ENCODE measurements around the gene FBN1. TPM values are rescaled to one million over a fixed set of nuclear protein-coding genes. Genes with fewer than 3 reads are reported as not detected.

The FBN1 gene
- total RNA-seq, 1 experiment from 2014 or later: 0.43 TPM

DNA sequence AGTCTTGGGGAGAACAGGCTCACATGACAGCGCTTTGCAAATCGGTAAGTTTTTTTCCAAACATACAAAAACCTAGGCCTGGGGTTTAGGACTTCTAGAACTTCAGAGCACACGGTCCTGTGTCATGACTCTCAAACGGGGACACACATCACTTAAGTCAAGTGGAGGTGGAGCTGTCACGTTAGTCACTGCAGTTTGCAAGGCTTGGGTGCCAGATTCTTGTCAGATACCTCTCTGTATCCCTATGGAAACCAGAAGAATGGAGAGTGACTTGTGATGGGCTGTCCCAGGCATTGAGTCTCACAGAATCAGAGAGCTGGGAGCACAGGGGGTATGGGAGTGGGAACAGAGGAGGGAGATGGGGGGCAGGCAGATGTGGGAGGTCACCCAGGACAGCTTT is 249.5 kb downstream of the FBN1 start:
- H3K36me3 ChIP-seq (ENCODE audit: control insufficient read depth, insufficient read depth, low read length): no peaks in the 10 kb centered on the region
- H3K27me3 Mint-ChIP-seq (ENCODE audit: insufficient read depth, unreplicated experiment): peaks cover 12% of the 10 kb centered on the region
- no peak for DNase-seq
- BruUV-seq (replicated peaks): no TSS peak
- H3K4me3 ChIP-seq (ENCODE audit: low read depth, low read length): no peak overlapping the region
- no peaks in the 10 kb centered on the region for H3K9me3 ChIP-seq
- no peak overlapping the region for H3K4me3 Mint-ChIP-seq (ENCODE audit: unreplicated experiment)
- no peaks in the 10 kb centered on the region; the same call in 1 of the 2 replicates for H3K27me3 ChIP-seq (replicated peaks; ENCODE audit: control insufficient read depth, insufficient read depth, low read length)
- CTCF ChIA-PET: no interaction called here
- H3K9me3 Mint-ChIP-seq (ENCODE audit: unreplicated experiment): no peaks in the 10 kb centered on the region
- TF ChIP-seq CTCF (IDR thresholded peaks at IDR 0.05; ENCODE audit: insufficient read depth in 1 of 2, low read depth in 1 of 2, low read length in 1 of 2, severe bottlenecking in 1 of 2, unreplicated experiment in 1 of 2): no peak
- no peaks in the 10 kb centered on the region for H3K36me3 Mint-ChIP-seq (ENCODE audit: insufficient read depth, unreplicated experiment)
- intact Hi-C loops (cut with micrococcal nuclease; ENCODE audit: unreplicated experiment): no loop called here
- no peak overlapping the region for H3K27ac Mint-ChIP-seq (ENCODE audit: unreplicated experiment)
- no peaks in the 10 kb centered on the region for H3K4me1 ChIP-seq
- POLR2A ChIA-PET: no interaction called here
- H3K4me1 Mint-ChIP-seq (ENCODE audit: low read depth, unreplicated experiment): no peaks in the 10 kb centered on the region

- ChIA-PET POLR2A (no interaction called here), CTCF (no interaction called here)
- BruUV-seq (replicated peaks): no TSS peak
- intact Hi-C loops (cut with micrococcal nuclease; ENCODE audit: unreplicated experiment): no loop called here
- Histone ChIP-seq H3K4me1 (no peaks in the 10 kb centered on the region), H3K27me3 (replicated peaks; ENCODE audit: control insufficient read depth, insufficient read depth, low read length) (no peaks in the 10 kb centered on the region; the same call in 1 of the 2 replicates), H3K4me3 (ENCODE audit: low read depth, low read length) (no peak overlapping the region), H3K9me3 (no peaks in the 10 kb centered on the region), H3K36me3 (ENCODE audit: control insufficient read depth, insufficient read depth, low read length) (no peaks in the 10 kb centered on the region)
- H3K36me3 Mint-ChIP-seq (ENCODE audit: insufficient read depth, unreplicated experiment): no peaks in the 10 kb centered on the region
- no peaks in the 10 kb centered on the region for H3K4me1 Mint-ChIP-seq (ENCODE audit: low read depth, unreplicated experiment)
- no peak for DNase-seq
- H3K27ac Mint-ChIP-seq (ENCODE audit: unreplicated experiment): no peak overlapping the region
- H3K27me3 Mint-ChIP-seq (ENCODE audit: insufficient read depth, unreplicated experiment): peaks cover 12% of the 10 kb centered on the region
- TF ChIP-seq CTCF (IDR thresholded peaks at IDR 0.05; ENCODE audit: insufficient read depth in 1 of 2, low read depth in 1 of 2, low read length in 1 of 2, severe bottlenecking in 1 of 2, unreplicated experiment in 1 of 2): no peak
- H3K4me3 Mint-ChIP-seq (ENCODE audit: unreplicated experiment): no peak overlapping the region
- H3K9me3 Mint-ChIP-seq (ENCODE audit: unreplicated experiment): no peaks in the 10 kb centered on the region
These were observed 249.9 kb downstream of the FBN1 start for GRCh38 chr15:48395521-48396011.

DNA sequence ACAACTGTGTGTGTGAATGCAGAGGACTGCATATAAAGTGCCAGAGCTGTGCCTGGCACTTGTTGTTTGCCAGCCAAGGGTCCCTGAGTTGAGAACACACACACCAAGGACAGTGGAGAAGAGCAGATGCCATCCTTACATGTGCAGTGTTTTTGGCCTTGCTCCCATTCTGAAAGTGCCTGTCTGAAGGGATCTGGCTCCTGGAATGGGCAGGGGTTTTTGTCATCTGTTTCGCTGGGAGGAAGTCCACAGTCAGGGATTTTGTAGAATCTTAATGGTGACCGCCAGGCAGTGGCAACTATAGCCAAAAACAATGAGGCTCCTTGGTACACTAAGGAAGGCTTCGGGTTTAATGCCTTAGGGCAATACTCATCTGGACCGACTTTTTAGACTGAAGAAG is 250.5 kb downstream of the FBN1 start:
- H3K4me1 ChIP-seq: no peaks in the 10 kb centered on the region
- POLR2A ChIA-PET: no interaction called here
- Mint-ChIP-seq H3K4me1 (ENCODE audit: low read depth, unreplicated experiment) (no peaks in the 10 kb centered on the region), H3K27ac (ENCODE audit: unreplicated experiment) (no peak overlapping the region), H3K9me3 (ENCODE audit: unreplicated experiment) (no peaks in the 10 kb centered on the region), H3K36me3 (ENCODE audit: insufficient read depth, unreplicated experiment) (no peaks in the 10 kb centered on the region), H3K27me3 (ENCODE audit: insufficient read depth, unreplicated experiment) (peaks cover 12% of the 10 kb centered on the region), H3K4me3 (ENCODE audit: unreplicated experiment) (no peak overlapping the region)
- BruUV-seq (replicated peaks): no TSS peak
- no peak for TF ChIP-seq CTCF (IDR thresholded peaks at IDR 0.05; ENCODE audit: insufficient read depth in 1 of 2, low read depth in 1 of 2, low read length in 1 of 2, severe bottlenecking in 1 of 2, unreplicated experiment in 1 of 2)
- no peak overlapping the region for H3K4me3 ChIP-seq (ENCODE audit: low read depth, low read length)
- H3K36me3 ChIP-seq (ENCODE audit: control insufficient read depth, insufficient read depth, low read length): no peaks in the 10 kb centered on the region
- no peaks in the 10 kb centered on the region for H3K9me3 ChIP-seq
- intact Hi-C loops (cut with micrococcal nuclease; ENCODE audit: unreplicated experiment): no loop called here
- DNase-seq: no peak
- H3K27me3 ChIP-seq (replicated peaks; ENCODE audit: control insufficient read depth, insufficient read depth, low read length): no peaks in the 10 kb centered on the region; the same call in 1 of the 2 replicates
- CTCF ChIA-PET: no interaction called here
